ENCODE measurements around the gene MAPK4.
"Not testable (repeated sequence)": the region's sequence is repeated elsewhere in the genome, so short reads cannot be mapped to it uniquely, and the experiment has no call there.

MAPK4 gene

GRCh38 chr18:50559752-50560680, at the start of gene MAPK4:
MAPK4 (plus strand) TSS chr18:50560087; CDS start chr18:50663959, 103,872 bp downstream.
- DNase-seq, result no peak

GRCh38 chr18:50517277-50517676, 42.6 kb upstream of the MAPK4 start:
- DNase-seq, result not testable (repeated sequence)

GRCh38 chr18:50518787-50519546, 40.9 kb upstream of the MAPK4 start:
- DNase-seq, result peak; percentile 76

- no peak for DNase-seq
Measured at GRCh38 chr18:50523165-50523564, 36.7 kb upstream of the MAPK4 start.

- no peak for DNase-seq
Measured at GRCh38 chr18:50527636-50528307, 32.1 kb upstream of the MAPK4 start.

GRCh38 chr18:50528806-50529205, 31.1 kb upstream of the MAPK4 start:
- no peak for DNase-seq

- DNase-seq, result not testable (repeated sequence)
Measured at GRCh38 chr18:50533822-50534221, 26.1 kb upstream of the MAPK4 start.

- DNase-seq, result not testable (repeated sequence)
Measured at GRCh38 chr18:50544476-50544875, 15.4 kb upstream of the MAPK4 start.

- DNase-seq, result no peak
Measured at GRCh38 chr18:50545936-50546335, 14.0 kb upstream of the MAPK4 start.

- no peak for DNase-seq
Measured at GRCh38 chr18:50548160-50548559, 11.7 kb upstream of the MAPK4 start.

- not testable (repeated sequence) for DNase-seq
Measured at GRCh38 chr18:50551651-50552050, 8.2 kb upstream of the MAPK4 start.

- DNase-seq, result no peak
Measured at GRCh38 chr18:50558157-50558556, 1.7 kb upstream of the MAPK4 start.

- no peak for DNase-seq
Measured at GRCh38 chr18:50558948-50559751, 737 bp upstream of the MAPK4 start.

GRCh38 chr18:50560681-50561629, 1.1 kb downstream of the MAPK4 start:
- no peak for DNase-seq

GRCh38 chr18:50562258-50562657, 2.4 kb downstream of the MAPK4 start:
- DNase-seq, result not testable (repeated sequence)

GRCh38 chr18:50562686-50563085, 2.8 kb downstream of the MAPK4 start:
- DNase-seq, result no peak

- DNase-seq, result no peak
Measured at GRCh38 chr18:50563376-50563775, 3.5 kb downstream of the MAPK4 start.

- DNase-seq, result no peak
Measured at GRCh38 chr18:50569930-50570329, 10.0 kb downstream of the MAPK4 start.

- no peak for DNase-seq
Measured at GRCh38 chr18:50571606-50572005, 11.7 kb downstream of the MAPK4 start.

- DNase-seq, result not testable (repeated sequence)
Measured at GRCh38 chr18:50573196-50573595, 13.3 kb downstream of the MAPK4 start.

- no peak for DNase-seq
Measured at GRCh38 chr18:50573679-50574078, 13.8 kb downstream of the MAPK4 start.

Measured in NCI-H1048 (cell line).